ENCODE measurements around the gene ANO7.

Gene ANO7, protein sequence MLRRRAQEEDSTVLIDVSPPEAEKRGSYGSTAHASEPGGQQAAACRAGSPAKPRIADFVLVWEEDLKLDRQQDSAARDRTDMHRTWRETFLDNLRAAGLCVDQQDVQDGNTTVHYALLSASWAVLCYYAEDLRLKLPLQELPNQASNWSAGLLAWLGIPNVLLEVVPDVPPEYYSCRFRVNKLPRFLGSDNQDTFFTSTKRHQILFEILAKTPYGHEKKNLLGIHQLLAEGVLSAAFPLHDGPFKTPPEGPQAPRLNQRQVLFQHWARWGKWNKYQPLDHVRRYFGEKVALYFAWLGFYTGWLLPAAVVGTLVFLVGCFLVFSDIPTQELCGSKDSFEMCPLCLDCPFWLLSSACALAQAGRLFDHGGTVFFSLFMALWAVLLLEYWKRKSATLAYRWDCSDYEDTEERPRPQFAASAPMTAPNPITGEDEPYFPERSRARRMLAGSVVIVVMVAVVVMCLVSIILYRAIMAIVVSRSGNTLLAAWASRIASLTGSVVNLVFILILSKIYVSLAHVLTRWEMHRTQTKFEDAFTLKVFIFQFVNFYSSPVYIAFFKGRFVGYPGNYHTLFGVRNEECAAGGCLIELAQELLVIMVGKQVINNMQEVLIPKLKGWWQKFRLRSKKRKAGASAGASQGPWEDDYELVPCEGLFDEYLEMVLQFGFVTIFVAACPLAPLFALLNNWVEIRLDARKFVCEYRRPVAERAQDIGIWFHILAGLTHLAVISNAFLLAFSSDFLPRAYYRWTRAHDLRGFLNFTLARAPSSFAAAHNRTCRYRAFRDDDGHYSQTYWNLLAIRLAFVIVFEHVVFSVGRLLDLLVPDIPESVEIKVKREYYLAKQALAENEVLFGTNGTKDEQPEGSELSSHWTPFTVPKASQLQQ

DNA sequence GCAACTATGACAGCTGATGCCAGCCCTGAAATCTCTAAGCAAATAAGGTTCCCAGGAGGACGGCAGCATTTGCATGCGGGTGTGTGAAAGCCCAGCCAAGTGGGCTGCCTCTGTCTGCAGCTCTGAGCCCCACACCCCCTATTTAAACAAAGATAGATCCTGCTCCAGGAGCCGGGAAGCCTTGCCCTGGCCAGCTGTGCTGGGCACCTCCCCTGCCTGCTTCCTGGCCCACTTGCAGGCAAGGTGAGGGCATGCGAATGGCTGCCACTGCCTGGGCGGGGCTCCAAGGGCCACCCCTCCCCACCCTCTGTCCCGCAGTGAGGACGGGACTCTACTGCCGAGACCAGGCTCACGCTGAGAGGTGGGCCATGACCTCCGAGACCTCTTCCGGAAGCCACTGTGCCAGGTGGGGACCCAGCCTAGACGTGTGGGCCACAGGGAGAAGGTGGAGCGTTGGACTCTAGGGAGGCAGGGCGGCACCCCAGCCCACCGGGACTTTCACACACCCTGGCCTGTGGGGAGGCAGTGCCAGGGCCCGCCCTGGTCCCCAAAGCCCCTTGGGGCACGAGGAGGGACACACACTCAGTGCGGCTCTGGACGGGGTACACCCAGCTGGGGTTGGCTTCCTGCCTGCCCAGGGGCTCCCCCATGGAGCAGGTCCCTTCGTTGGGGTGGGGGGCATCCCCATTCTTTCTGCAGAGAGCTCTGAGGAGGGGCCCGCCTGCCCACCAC lies at the start of gene ANO7:
ANO7 (plus strand) TSS at position 317 of the 732 bp plus-strand sequence. CDS start 1,387 bp downstream, outside the sequence.
- in situ Hi-C loops (cut with MboI; ENCODE audit: low sequenced_read_pairs, unreplicated experiment) = no loop called here
- TF ChIP-seq, protein P1, sequence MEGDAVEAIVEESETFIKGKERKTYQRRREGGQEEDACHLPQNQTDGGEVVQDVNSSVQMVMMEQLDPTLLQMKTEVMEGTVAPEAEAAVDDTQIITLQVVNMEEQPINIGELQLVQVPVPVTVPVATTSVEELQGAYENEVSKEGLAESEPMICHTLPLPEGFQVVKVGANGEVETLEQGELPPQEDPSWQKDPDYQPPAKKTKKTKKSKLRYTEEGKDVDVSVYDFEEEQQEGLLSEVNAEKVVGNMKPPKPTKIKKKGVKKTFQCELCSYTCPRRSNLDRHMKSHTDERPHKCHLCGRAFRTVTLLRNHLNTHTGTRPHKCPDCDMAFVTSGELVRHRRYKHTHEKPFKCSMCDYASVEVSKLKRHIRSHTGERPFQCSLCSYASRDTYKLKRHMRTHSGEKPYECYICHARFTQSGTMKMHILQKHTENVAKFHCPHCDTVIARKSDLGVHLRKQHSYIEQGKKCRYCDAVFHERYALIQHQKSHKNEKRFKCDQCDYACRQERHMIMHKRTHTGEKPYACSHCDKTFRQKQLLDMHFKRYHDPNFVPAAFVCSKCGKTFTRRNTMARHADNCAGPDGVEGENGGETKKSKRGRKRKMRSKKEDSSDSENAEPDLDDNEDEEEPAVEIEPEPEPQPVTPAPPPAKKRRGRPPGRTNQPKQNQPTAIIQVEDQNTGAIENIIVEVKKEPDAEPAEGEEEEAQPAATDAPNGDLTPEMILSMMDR (IDR thresholded peaks at IDR 0.05; ENCODE audit: borderline replicate concordance, control extremely low read depth, extremely low read depth, insufficient read depth, missing control alignments) = no peak

DNA sequence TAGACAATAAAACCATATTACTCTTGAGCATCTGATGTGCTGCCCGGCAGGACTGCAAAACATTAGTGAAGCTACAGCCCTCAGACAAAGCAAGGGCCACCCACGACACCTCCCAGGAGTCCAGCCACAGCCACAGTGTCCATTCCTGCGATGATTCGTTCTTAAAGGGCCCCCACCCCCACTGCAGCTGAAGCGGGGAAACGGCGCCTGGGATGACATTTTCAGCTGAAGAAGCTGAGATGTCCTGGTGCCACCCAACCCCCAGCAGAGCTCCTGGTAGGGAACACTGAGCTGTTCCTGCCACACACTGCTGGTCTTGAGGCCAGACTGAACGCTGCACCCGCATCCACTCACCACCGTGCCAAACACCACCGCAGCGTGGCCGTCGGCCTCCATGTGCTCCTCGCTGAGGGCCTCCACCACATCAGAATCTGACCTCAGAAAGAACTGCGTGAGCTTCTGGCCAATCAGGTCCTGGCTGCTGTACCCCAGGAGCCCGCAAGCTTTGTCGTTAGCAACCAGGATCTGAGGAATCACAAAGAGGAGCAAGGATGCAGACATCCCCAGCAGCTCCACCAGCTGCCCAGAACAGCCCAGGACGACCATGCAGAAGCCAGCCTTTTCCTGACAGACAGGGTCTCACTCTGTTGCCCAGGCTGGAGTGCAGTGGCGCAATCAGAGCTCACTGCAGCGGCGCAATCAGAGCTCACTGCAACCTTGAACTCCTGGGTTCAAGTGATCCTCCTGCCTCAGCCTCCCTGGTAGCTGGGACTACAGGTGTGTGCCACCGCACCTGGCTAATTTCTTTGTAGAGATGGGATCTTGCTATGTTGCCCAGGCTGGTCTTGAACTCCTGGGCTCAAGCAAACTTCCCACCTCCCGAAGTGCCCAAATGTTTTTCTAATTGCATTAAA lies 48.7 kb upstream of the ANO7 start:
- TF ChIP-seq, protein P1 (IDR thresholded peaks at IDR 0.05; ENCODE audit: borderline replicate concordance, control extremely low read depth, extremely low read depth, insufficient read depth, missing control alignments) = no peak
- DNase-seq (ENCODE audit: low spot score) = no peak
- in situ Hi-C loops (cut with MboI; ENCODE audit: low sequenced_read_pairs, unreplicated experiment) = no loop called here

More for the DNA sequence above, at the start of gene ANO7:
- peak; percentile 41 for DNase-seq (ENCODE audit: low spot score)

DNA sequence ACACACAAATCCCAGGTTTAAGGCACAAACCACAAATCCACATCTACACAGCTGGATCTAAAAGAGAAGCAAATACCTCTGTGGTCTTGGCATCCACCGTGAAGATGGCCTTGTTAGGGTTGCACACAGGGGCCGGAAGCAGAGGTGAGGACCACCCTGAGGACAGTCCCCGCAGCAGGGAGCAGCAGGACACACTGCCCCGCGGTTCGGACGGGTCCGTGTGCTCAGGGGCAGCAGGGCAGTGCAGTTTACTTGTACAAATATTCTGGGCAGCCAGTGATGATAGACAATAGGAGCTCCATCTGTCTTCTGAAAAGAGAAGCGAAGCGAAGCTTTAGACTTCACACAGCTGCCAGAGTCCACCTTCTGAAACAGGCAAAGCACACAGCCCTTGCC lies 48.0 kb upstream of the ANO7 start:
- TF ChIP-seq, protein P1 (IDR thresholded peaks at IDR 0.05; ENCODE audit: borderline replicate concordance, control extremely low read depth, extremely low read depth, insufficient read depth, missing control alignments) = no peak
- no peak for DNase-seq (ENCODE audit: low spot score)
- in situ Hi-C loops (cut with MboI; ENCODE audit: low sequenced_read_pairs, unreplicated experiment) = no loop called here

DNA sequence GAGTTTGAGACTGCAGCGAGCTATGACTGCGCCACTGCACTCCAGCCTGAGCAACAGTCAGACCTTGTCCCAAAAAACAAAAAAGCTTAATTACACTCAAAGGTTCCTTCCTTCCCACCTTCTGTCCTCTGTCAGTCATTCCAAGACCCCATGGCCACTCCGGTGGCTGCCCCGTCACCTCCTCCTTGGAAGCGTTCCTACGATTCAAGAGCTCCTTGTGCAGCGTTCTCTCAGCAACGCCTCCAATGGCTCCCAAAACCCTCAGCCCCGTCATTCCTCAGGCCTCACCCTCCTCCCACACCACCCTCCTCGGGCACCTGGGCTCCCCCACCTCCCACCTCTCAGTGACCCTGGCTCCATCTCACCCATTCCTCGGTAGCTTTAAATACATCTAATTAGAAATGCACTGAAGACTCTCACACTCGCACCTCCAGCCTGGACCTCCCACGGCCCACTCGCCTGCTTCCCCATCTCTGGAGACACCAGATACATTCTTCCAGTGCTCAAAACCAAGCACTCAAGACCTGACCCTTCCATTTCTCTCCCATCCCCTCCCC lies 47.2 kb upstream of the ANO7 start:
- in situ Hi-C loops (cut with MboI; ENCODE audit: low sequenced_read_pairs, unreplicated experiment) = no loop called here
- DNase-seq (ENCODE audit: low spot score) = no peak
- TF ChIP-seq, protein P1 (IDR thresholded peaks at IDR 0.05; ENCODE audit: borderline replicate concordance, control extremely low read depth, extremely low read depth, insufficient read depth, missing control alignments) = no peak

DNA sequence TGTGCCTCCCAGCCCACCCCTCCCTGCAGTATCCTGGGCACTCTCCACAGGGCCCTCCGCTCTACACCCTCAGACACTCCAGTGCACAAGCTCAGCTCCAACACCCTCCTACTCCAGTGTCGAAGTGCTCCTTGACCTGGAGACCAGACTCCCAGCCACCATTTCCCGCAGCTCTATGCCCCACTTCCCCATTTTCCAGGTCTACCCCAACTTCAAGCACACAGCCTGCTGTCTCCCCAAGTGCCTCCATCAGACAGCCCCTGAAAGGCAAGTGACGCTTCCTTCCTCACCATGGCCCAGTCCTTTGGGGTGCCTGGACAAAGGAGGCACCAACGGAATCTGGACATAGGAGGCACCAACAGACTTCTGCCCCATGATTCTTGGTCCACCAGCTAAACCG lies 46.4 kb upstream of the ANO7 start:
- in situ Hi-C loops (cut with MboI; ENCODE audit: low sequenced_read_pairs, unreplicated experiment) = no loop called here
- TF ChIP-seq, protein P1 (IDR thresholded peaks at IDR 0.05; ENCODE audit: borderline replicate concordance, control extremely low read depth, extremely low read depth, insufficient read depth, missing control alignments) = no peak
- no peak for DNase-seq (ENCODE audit: low spot score)
